ENCODE results near the gene RSPH1. TPM values are rescaled to one million over a fixed set of nuclear protein-coding genes. Genes with fewer than 3 reads are reported as not detected.

RSPH1 gene
- total RNA-seq, 1 experiment from 2014 or later: 0.31 TPM

DNA sequence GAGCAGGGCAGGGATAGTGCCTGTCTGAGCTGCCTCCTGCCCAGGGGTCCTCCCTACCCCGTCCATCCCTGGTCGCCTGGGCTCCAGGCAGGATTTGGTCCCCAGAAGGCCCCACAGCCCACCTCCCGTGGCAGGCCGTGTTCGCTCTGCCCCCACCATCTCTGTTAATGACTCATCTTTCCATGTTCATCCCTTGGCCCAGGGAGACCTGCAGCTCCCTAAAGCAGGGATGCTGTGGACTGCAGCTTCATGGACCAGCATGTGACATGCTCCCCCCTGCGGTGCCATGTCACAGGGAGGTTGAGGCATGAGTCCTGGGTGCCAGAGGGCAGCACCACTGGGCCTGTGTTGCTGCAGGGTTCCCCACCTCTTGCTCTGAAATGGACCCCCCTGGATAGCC is 65.5 kb downstream of the RSPH1 start:
- Histone ChIP-seq H3T11ph (ENCODE audit: low read length) (no peak overlapping the region), H2BK5ac (ENCODE audit: insufficient read length, low read length) (no peak overlapping the region), H3K27me3 (ENCODE audit: insufficient read depth, low read length) (no peaks in the 10 kb centered on the region), H2BK20ac (ENCODE audit: low read depth, low read length, poor library complexity, severe bottlenecking) (no peak overlapping the region), H4K5ac (ENCODE audit: insufficient read length, low read depth, low read length) (no peak overlapping the region), H4K91ac (ENCODE audit: insufficient read length, low read depth, low read length) (no peak overlapping the region), H3K56ac (ENCODE audit: insufficient read length, low read depth, low read length) (no peak overlapping the region), H2AFZ (ENCODE audit: low read length) (no peak overlapping the region), H3K23me2 (ENCODE audit: insufficient read length, low read depth, low read length, poor library complexity, severe bottlenecking) (no peaks in the 10 kb centered on the region), H3K4ac (ENCODE audit: low read depth, low read length) (no peak overlapping the region), H3K9me3 (ENCODE audit: control insufficient read depth, low read depth, low read length) (no peaks in the 10 kb centered on the region), H3K27ac (ENCODE audit: insufficient read length, low read depth, low read length) (no peak overlapping the region), H3K9ac (ENCODE audit: extremely low read depth, insufficient read length, low read length) (no peak overlapping the region), H3K79me2 (ENCODE audit: insufficient read depth, low read length) (no peaks in the 10 kb centered on the region), H3K79me1 (ENCODE audit: insufficient read depth, low read depth, low read length, poor library complexity, severe bottlenecking) (no peaks in the 10 kb centered on the region), H2BK120ac (ENCODE audit: low read depth, low read length, poor library complexity, severe bottlenecking) (no peak overlapping the region), H4K8ac (replicated peaks; ENCODE audit: insufficient read length, low read depth, low read length) (no peak overlapping the region), H2AK5ac (ENCODE audit: insufficient read length, low read length) (no peak overlapping the region), H3K4me1 (ENCODE audit: insufficient read depth, low read length) (no peaks in the 10 kb centered on the region), H3K18ac (ENCODE audit: insufficient read length, low read depth, low read length) (no peak overlapping the region), H3K23ac (ENCODE audit: insufficient read length, low read depth, low read length) (no peak overlapping the region), H3K14ac (ENCODE audit: insufficient read depth, low read length) (no peak overlapping the region; the same call in 1 of the 2 replicates), H2BK12ac (ENCODE audit: insufficient read length, low read depth, low read length) (no peak overlapping the region), H3K4me2 (ENCODE audit: insufficient read depth, insufficient read length, low read length) (no peak overlapping the region), H2BK15ac (ENCODE audit: low read depth, low read length) (no peak overlapping the region), H4K20me1 (ENCODE audit: control insufficient read depth, insufficient read depth, insufficient read length) (no peaks in the 10 kb centered on the region)
- Mint-ChIP-seq H3K9me3 (peaks cover 14 to 20% of the 10 kb centered on the region in 2 experiments), H3K4me1 (no peaks in the 10 kb centered on the region), H3K36me3 (ENCODE audit: insufficient read depth in 1 of 3, low read depth in 3 of 3) (no peaks in the 10 kb centered on the region), H3K27ac (no peak overlapping the region), H3K4me3 (no peak overlapping the region), H3K27me3 (ENCODE audit: low read depth) (peaks cover 45% of the 10 kb centered on the region)
- TF ChIP-seq CTCF (conservative IDR thresholded peaks at IDR 0.05): no peak
- DNase-seq: no peak
- no CpG with 5 or more reads among the region's 6 CpGs for WGBS (ENCODE audit: extremely low coverage, insufficient read length, low lambda C conversion rate)

Measured in H9 (cell line).